Measurements from ENCODE around the gene NTRK1.

Gene NTRK1

GRCh38 chr1:156816561-156817328, 43.9 kb upstream of the NTRK1 start, which contains the start of gene SH2D2A:
SH2D2A (minus strand) TSS chr1:156816848; CDS start chr1:156816708, 140 bp downstream.
- TF ChIP-seq SPI1 (IDR thresholded peaks at IDR 0.05; ENCODE audit: low read depth, low read length) (no peak), POLR2A (IDR thresholded peaks at IDR 0.05; ENCODE audit: low read depth, low read length) (peak; percentile 75), POLR2AphosphoS5 (IDR thresholded peaks at IDR 0.05; ENCODE audit: low read depth, low read length) (peak; percentile 65; the same call in 1 of the 2 replicates), PAX5 (IDR thresholded peaks at IDR 0.05; ENCODE audit: insufficient read depth, low read length, severe bottlenecking) (no peak), TAF1 (IDR thresholded peaks at IDR 0.05; ENCODE audit: low read depth, low read length) (0 out of 2 replicates have a peak, but pooled peaks have one; percentile 53), POU2F2 (IDR thresholded peaks at IDR 0.05; ENCODE audit: low read depth, low read length) (0 out of 2 replicates have a peak, but pooled peaks have one; percentile 26)
- peak; percentile 90 for FAIRE-seq
- DNase-seq (ENCODE audit: insufficient read length, low spot score): peak; percentile 78

GRCh38 chr1:156821801-156822200, 38.9 kb upstream of the NTRK1 start:
- DNase-seq (ENCODE audit: insufficient read length, low spot score) (no peak), FAIRE-seq (no peak)
- no peak for TF ChIP-seq POLR2A (IDR thresholded peaks at IDR 0.05; ENCODE audit: low read depth, low read length)
- TF ChIP-seq PAX5 (IDR thresholded peaks at IDR 0.05; ENCODE audit: insufficient read depth, low read length, severe bottlenecking): no peak
- TF ChIP-seq POLR2AphosphoS5 (IDR thresholded peaks at IDR 0.05; ENCODE audit: low read depth, low read length): no peak
- no peak for TF ChIP-seq TAF1 (IDR thresholded peaks at IDR 0.05; ENCODE audit: low read depth, low read length)
- TF ChIP-seq POU2F2 (IDR thresholded peaks at IDR 0.05; ENCODE audit: low read depth, low read length): no peak
- TF ChIP-seq SPI1 (IDR thresholded peaks at IDR 0.05; ENCODE audit: low read depth, low read length): no peak

- DNase-seq (ENCODE audit: insufficient read length, low spot score): no peak
- TF ChIP-seq SPI1 (IDR thresholded peaks at IDR 0.05; ENCODE audit: low read depth, low read length): no peak
- no peak for TF ChIP-seq POLR2A (IDR thresholded peaks at IDR 0.05; ENCODE audit: low read depth, low read length)
- no peak for TF ChIP-seq POU2F2 (IDR thresholded peaks at IDR 0.05; ENCODE audit: low read depth, low read length)
- TF ChIP-seq PAX5 (IDR thresholded peaks at IDR 0.05; ENCODE audit: insufficient read depth, low read length, severe bottlenecking): no peak
- no peak for TF ChIP-seq POLR2AphosphoS5 (IDR thresholded peaks at IDR 0.05; ENCODE audit: low read depth, low read length)
- no peak for TF ChIP-seq TAF1 (IDR thresholded peaks at IDR 0.05; ENCODE audit: low read depth, low read length)
- FAIRE-seq: no peak
Measured at GRCh38 chr1:156822680-156823079, 38.0 kb upstream of the NTRK1 start.

DNA sequence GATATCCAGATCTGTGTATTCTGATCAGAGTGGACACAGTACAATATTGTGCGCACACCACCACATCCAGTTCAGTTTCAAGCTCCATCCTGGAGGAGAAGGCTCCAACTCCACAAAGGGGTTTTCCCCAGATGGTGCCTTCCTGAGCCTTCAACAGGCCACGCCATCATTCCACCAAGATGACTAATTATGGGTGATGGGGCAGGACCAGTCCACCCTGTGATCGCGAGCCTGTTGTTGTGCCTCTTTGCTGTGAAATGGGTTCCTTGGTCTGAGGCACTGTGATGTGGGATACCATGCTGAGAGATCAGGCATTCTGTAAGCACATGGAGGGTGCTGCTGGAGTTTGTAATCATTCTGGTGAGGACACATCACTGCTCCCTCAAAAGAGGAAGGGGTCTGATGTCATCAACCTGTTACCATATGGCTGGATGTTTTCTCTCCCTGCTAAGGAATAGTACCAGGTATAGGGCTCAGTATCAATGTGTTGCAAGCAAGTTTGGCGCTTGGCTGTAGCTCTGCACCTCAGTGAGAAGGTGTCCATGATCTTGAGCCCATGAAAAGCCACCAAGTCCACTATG, 37.4 kb upstream of the NTRK1 start:
- no peak for DNase-seq (ENCODE audit: insufficient read length, low spot score)
- TF ChIP-seq TAF1 (IDR thresholded peaks at IDR 0.05; ENCODE audit: low read depth, low read length): no peak
- FAIRE-seq: no peak

- TF ChIP-seq TAF1 (IDR thresholded peaks at IDR 0.05; ENCODE audit: low read depth, low read length) (no peak), PAX5 (IDR thresholded peaks at IDR 0.05; ENCODE audit: insufficient read depth, low read length, severe bottlenecking) (no peak), POLR2AphosphoS5 (IDR thresholded peaks at IDR 0.05; ENCODE audit: low read depth, low read length) (no peak), POLR2A (IDR thresholded peaks at IDR 0.05; ENCODE audit: low read depth, low read length) (no peak), POU2F2 (IDR thresholded peaks at IDR 0.05; ENCODE audit: low read depth, low read length) (no peak), SPI1 (IDR thresholded peaks at IDR 0.05; ENCODE audit: low read depth, low read length) (no peak)
- DNase-seq (ENCODE audit: insufficient read length, low spot score): no peak
- FAIRE-seq: no peak
Measured at GRCh38 chr1:156826630-156827029, 34.0 kb upstream of the NTRK1 start.

DNA sequence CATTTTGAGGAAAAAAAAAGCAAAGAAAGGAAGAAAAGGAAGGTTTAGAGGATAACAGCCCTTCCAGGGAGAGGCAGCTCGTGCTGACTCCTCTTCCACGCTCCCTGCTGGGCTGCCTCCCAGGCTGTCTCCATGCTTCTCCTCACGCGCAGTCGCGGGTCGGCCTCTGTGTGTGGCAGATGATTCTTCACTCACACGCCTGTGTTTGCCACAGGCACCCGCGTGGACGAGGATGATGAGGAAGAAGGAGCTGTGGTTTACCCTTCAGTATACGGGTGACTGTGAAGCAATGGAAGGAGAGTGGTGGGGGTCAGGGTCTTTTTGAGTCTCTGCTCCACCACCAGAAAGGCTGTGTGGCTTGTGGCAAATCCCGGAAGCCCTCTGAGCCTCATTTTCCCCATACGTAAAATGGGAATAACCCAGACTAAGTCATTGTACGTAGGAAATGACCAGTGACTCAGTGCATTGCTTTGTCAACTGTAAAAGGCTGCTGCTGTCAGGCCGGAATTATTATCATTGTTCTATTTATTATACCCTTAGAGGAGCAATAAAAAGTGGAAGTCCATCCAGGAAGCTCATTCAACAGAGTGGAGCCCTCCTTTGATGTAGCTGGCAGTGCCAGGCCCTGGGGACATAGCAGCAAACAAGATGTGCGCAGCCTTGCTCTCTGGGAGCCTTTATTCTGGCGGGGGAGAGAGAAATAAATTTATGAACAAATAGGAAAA, 32.1 kb upstream of the NTRK1 start:
- no peak for TF ChIP-seq PAX5 (IDR thresholded peaks at IDR 0.05; ENCODE audit: insufficient read depth, low read length, severe bottlenecking)
- TF ChIP-seq SPI1 (IDR thresholded peaks at IDR 0.05; ENCODE audit: low read depth, low read length): no peak
- no peak for TF ChIP-seq POLR2AphosphoS5 (IDR thresholded peaks at IDR 0.05; ENCODE audit: low read depth, low read length)
- TF ChIP-seq TAF1 (IDR thresholded peaks at IDR 0.05; ENCODE audit: low read depth, low read length): no peak
- no peak for TF ChIP-seq POU2F2 (IDR thresholded peaks at IDR 0.05; ENCODE audit: low read depth, low read length)
- TF ChIP-seq POLR2A (IDR thresholded peaks at IDR 0.05; ENCODE audit: low read depth, low read length): no peak
- FAIRE-seq (no peak), DNase-seq (ENCODE audit: insufficient read length, low spot score) (no peak)

- FAIRE-seq: no peak
- TF ChIP-seq POU2F2 (IDR thresholded peaks at IDR 0.05; ENCODE audit: low read depth, low read length) (no peak), POLR2A (IDR thresholded peaks at IDR 0.05; ENCODE audit: low read depth, low read length) (no peak), SPI1 (IDR thresholded peaks at IDR 0.05; ENCODE audit: low read depth, low read length) (no peak), PAX5 (IDR thresholded peaks at IDR 0.05; ENCODE audit: insufficient read depth, low read length, severe bottlenecking) (no peak), POLR2AphosphoS5 (IDR thresholded peaks at IDR 0.05; ENCODE audit: low read depth, low read length) (no peak), TAF1 (IDR thresholded peaks at IDR 0.05; ENCODE audit: low read depth, low read length) (no peak)
- DNase-seq (ENCODE audit: insufficient read length, low spot score): no peak
Measured at GRCh38 chr1:156832434-156832833, 28.2 kb upstream of the NTRK1 start.

- no peak for DNase-seq (ENCODE audit: insufficient read length, low spot score)
- no peak for FAIRE-seq
- TF ChIP-seq PAX5 (IDR thresholded peaks at IDR 0.05; ENCODE audit: insufficient read depth, low read length, severe bottlenecking) (no peak), POLR2A (IDR thresholded peaks at IDR 0.05; ENCODE audit: low read depth, low read length) (no peak), SPI1 (IDR thresholded peaks at IDR 0.05; ENCODE audit: low read depth, low read length) (no peak), TAF1 (IDR thresholded peaks at IDR 0.05; ENCODE audit: low read depth, low read length) (no peak), POU2F2 (IDR thresholded peaks at IDR 0.05; ENCODE audit: low read depth, low read length) (no peak), POLR2AphosphoS5 (IDR thresholded peaks at IDR 0.05; ENCODE audit: low read depth, low read length) (no peak)
Measured at GRCh38 chr1:156833603-156834002, 27.1 kb upstream of the NTRK1 start.

DNA sequence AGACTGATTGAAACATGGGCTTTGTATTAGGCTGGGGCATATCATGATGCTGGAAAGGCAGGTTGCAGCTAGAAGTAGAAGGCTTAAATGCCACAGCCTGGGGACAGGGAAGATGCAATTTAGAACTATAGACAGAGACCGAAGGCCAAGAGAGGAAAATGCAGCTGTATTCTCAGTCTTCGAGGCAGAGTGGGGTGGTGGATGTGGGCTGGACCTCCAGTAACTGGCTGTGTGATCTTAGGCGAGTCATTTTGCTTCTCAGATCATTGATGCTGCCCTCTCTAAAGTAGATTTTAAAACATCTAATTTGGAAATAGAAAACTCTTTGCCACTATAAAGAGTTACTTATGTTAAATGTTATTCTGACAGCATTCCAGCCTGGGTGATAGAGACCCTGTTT, 26.3 kb upstream of the NTRK1 start:
- FAIRE-seq (no peak), DNase-seq (ENCODE audit: insufficient read length, low spot score) (no peak)
- TF ChIP-seq PAX5 (IDR thresholded peaks at IDR 0.05; ENCODE audit: insufficient read depth, low read length, severe bottlenecking): no peak
- TF ChIP-seq POLR2A (IDR thresholded peaks at IDR 0.05; ENCODE audit: low read depth, low read length): no peak
- no peak for TF ChIP-seq POLR2AphosphoS5 (IDR thresholded peaks at IDR 0.05; ENCODE audit: low read depth, low read length)

All from GM12891 (cell line).